Measurements from ENCODE around the gene TCIRG1.

The TCIRG1 gene

DNA sequence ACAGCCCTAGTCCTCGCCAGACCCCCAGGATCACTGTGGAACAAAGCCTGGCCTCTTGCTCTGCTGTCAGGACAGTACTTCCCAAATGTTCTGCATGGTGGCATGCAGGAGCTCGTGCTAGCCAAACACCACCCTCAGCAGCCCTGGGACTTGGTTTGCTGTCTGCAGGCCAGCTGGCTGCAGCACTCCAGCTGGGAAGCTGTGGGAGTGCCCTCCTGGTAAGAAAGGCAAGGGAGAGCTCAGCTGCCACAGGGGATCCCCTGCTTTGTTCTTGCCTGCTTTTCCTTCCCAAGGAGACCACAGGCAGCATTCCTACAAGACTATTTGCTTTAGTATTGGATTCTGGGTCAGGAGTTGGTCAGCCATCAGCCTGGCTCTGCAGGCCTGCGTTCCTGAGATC is 27.9 kb downstream of the TCIRG1 start:
- DNase-seq (ENCODE audit: low read depth): no peak
- H3K4me3 ChIP-seq (ENCODE audit: low read depth, low read length): no peak overlapping the region
- TF ChIP-seq, protein P1, sequence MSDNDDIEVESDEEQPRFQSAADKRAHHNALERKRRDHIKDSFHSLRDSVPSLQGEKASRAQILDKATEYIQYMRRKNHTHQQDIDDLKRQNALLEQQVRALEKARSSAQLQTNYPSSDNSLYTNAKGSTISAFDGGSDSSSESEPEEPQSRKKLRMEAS (IDR thresholded peaks at IDR 0.05; ENCODE audit: low read depth, low read length): no peak
- TF ChIP-seq POLR2A (IDR thresholded peaks at IDR 0.05; ENCODE audit: extremely low read depth, insufficient read length) (no peak), MYC (IDR thresholded peaks at IDR 0.05; ENCODE audit: low read depth, low read length) (no peak)
- TF ChIP-seq, protein P2, sequence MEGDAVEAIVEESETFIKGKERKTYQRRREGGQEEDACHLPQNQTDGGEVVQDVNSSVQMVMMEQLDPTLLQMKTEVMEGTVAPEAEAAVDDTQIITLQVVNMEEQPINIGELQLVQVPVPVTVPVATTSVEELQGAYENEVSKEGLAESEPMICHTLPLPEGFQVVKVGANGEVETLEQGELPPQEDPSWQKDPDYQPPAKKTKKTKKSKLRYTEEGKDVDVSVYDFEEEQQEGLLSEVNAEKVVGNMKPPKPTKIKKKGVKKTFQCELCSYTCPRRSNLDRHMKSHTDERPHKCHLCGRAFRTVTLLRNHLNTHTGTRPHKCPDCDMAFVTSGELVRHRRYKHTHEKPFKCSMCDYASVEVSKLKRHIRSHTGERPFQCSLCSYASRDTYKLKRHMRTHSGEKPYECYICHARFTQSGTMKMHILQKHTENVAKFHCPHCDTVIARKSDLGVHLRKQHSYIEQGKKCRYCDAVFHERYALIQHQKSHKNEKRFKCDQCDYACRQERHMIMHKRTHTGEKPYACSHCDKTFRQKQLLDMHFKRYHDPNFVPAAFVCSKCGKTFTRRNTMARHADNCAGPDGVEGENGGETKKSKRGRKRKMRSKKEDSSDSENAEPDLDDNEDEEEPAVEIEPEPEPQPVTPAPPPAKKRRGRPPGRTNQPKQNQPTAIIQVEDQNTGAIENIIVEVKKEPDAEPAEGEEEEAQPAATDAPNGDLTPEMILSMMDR (IDR thresholded peaks at IDR 0.05; ENCODE audit: low read depth, low read length): no peak

DNA sequence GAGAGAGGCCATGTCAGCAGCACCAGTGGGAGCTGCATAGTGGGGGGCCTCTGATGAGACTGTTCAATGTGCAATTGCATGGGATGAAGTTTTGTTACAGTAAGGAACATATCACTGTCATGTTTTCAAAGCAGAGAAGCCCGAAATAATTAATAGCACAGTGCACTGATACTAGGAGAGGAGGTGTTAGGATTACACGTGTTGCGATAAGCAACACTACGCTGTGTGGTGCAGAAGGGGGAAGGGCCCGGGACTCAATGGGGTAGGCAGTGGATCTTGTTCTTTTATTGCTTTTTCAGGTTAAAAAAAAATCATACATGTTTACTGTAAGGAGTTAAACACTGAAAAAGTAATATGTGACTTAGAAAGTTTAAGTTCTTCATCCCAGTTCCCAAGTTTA is 29.2 kb downstream of the TCIRG1 start:
- TF ChIP-seq, protein P2 (IDR thresholded peaks at IDR 0.05; ENCODE audit: low read depth, low read length): no peak
- no peak for TF ChIP-seq MYC (IDR thresholded peaks at IDR 0.05; ENCODE audit: low read depth, low read length)
- TF ChIP-seq POLR2A (IDR thresholded peaks at IDR 0.05; ENCODE audit: extremely low read depth, insufficient read length): no peak
- TF ChIP-seq, protein P1 (IDR thresholded peaks at IDR 0.05; ENCODE audit: low read depth, low read length): no peak
- H3K4me3 ChIP-seq (ENCODE audit: low read depth, low read length): no peak overlapping the region

DNA sequence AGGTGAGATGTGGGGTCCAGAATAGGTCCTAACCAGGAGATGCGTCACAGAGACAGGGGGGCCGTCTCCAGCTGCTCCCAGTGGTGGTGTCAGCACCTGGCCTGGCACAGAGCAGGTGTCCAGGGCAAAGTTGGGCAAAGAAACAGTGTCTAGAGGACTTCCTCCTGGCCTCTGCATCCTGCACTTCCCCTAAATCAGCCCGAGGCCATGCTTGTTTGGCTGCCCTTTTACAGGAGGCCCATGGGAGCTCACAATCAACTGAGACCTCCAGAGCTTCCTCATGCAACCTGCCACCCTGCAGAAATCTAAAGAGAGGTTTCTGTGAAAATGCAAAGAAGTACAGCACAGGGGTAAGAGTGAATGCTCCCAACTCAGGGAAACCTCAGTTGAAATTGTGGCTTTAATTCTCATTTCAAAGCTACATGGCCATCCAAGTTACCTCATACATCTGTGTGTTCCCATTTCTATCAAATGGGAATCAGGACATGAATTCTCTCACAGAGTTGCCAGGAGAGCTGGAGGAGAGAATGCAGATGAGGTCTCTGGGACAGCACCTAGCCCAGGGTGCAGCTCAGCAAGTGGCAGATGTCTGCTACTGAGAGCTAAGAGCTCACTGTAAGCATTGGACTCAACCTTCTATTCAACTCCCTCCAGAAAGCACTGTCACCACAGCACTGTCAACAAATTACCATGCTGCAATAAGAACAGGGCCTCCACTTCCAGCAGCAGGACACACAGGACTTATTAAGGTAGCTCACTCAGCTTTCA is 32.6 kb downstream of the TCIRG1 start:
- H3K4me3 ChIP-seq (ENCODE audit: low read depth, low read length): no peak overlapping the region
- DNase-seq (ENCODE audit: low read depth): peak; percentile 52
- no peak for TF ChIP-seq MYC (IDR thresholded peaks at IDR 0.05; ENCODE audit: low read depth, low read length)
- TF ChIP-seq, protein P1 (IDR thresholded peaks at IDR 0.05; ENCODE audit: low read depth, low read length): peak; percentile 42; the same call in 1 of the 2 replicates

More for the DNA sequence above, 29.2 kb downstream of the TCIRG1 start:
- no peak for DNase-seq (ENCODE audit: low read depth)

DNA sequence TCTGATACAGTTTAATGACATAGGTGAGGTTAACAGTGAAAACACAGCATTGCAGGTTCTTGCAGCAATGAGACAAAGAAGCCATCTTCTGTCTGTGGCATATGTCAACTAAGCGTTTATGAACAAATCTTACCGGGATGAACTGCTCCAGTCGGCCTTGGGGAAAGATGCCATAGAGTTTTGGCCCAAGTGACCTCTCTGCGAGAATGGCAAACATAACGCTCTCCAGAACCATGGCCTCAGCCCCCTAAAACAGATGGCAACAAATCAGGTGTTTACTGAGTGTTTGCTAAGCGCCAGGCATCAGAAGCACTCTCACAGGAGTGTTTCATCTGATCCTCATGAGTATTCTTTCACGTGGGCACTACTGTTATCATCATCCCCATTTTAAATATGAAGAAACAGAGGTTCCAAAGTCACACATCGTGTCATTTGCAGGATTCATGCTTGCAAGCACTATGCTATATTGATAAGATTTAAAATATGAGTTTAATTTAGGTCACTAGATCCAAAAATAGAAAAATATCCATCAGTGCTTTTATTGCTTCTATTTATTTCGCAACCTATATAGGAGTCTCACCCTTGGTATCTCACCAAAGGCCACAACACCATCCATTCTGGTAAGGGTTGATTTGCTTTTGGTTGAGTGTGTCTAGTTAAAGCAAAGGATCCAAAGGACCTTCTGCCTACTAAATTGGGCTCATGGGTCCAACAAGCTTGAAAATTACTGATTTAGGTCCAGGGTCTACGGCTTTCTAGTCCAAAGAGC is 35.9 kb downstream of the TCIRG1 start:
- no peak overlapping the region for H3K4me3 ChIP-seq (ENCODE audit: low read depth, low read length)
- TF ChIP-seq, protein P1 (IDR thresholded peaks at IDR 0.05; ENCODE audit: low read depth, low read length): no peak
- no peak for TF ChIP-seq MYC (IDR thresholded peaks at IDR 0.05; ENCODE audit: low read depth, low read length)
- no peak for TF ChIP-seq POLR2A (IDR thresholded peaks at IDR 0.05; ENCODE audit: extremely low read depth, insufficient read length)
- TF ChIP-seq, protein P2 (IDR thresholded peaks at IDR 0.05; ENCODE audit: low read depth, low read length): no peak
- DNase-seq (ENCODE audit: low read depth): no peak

DNA sequence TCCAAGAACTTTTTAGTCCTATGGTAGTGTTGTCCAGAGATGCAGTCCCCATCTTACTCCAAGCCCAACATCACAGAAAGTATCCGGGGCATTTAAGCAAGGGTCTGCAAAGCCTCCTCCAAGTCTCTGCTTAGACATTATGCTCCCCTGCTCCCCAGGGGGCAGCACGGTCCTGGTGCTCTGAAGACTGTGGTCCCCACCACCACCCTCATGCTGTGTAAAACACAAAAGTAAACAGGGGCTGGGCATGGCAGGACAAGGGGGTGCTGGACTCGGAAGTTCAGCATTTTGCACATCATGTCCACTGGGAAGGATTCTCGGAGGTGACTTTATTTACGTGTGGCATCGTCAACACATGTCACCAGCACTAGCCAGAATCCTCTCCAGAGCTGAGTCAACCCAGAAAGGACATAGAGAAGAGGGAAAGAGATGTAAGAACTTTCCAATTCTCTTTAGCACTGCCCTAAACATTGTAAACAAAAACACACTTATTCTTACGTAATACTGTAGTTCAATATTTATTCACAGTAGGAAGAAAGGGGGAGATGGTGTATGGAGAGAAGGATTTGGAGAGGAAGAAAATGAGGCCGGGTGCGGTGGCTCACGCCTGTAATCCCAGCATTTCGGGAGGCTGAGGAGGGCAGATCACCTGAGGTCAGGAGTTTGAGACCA is 37.7 kb downstream of the TCIRG1 start:
- peak; percentile 33 for DNase-seq (ENCODE audit: low read depth)
- TF ChIP-seq MYC (IDR thresholded peaks at IDR 0.05; ENCODE audit: low read depth, low read length): no peak
- TF ChIP-seq, protein P2 (IDR thresholded peaks at IDR 0.05; ENCODE audit: low read depth, low read length): no peak
- TF ChIP-seq, protein P1 (IDR thresholded peaks at IDR 0.05; ENCODE audit: low read depth, low read length): no peak
- no peak for TF ChIP-seq POLR2A (IDR thresholded peaks at IDR 0.05; ENCODE audit: extremely low read depth, insufficient read length)
- H3K4me3 ChIP-seq (ENCODE audit: low read depth, low read length): no peak overlapping the region
